Muscle layer of duodenum (tissue), 2 donors: ENCODE data around the gene F7.
"Not testable (repeated sequence)": the region's sequence is repeated elsewhere in the genome, so short reads cannot be mapped to it uniquely, and the experiment has no call there.

Experiments used
- H3K27ac ChIP-seq: one replicate; pipeline ENCODE4 v1.7.0; 2013; ENCODE audit warnings: mild to moderate bottlenecking, low read length
- H3K27me3 ChIP-seq: one replicate; pipeline ENCODE4 v1.7.0; 2013; ENCODE audit warnings: low read depth, mild to moderate bottlenecking, control low read depth, low read length
- H3K36me3 ChIP-seq, 2 donors: one replicate each; pipeline ENCODE4 v1.7.0; 2013; ENCODE audit warnings: low read length in 2 of 2, control low read depth in 1 of 2, mild to moderate bottlenecking in 1 of 2; ENCODE audit not compliant: insufficient read depth in 2 of 2, control insufficient read depth in 1 of 2
- H3K4me1 ChIP-seq, 2 donors: one replicate each; pipeline ENCODE4 v1.7.0; 2013; ENCODE audit warnings: low read length in 2 of 2, mild to moderate bottlenecking in 2 of 2, control low read depth in 1 of 2, moderate library complexity in 1 of 2; ENCODE audit not compliant: insufficient read depth in 2 of 2, control insufficient read depth in 1 of 2
- H3K4me3 ChIP-seq, 2 donors: one replicate each; pipeline ENCODE4 v1.7.0; 2013; ENCODE audit warnings: low read length in 2 of 2, low read depth in 1 of 2, mild to moderate bottlenecking in 1 of 2
- H3K9me3 ChIP-seq, 2 donors: one replicate each; pipeline ENCODE4 v1.7.0; 2013; ENCODE audit warnings: low read length in 2 of 2, control low read depth in 1 of 2, mild to moderate bottlenecking in 1 of 2; ENCODE audit not compliant: control insufficient read depth in 1 of 2
- donor health status: healthy.

F7 gene

DNA sequence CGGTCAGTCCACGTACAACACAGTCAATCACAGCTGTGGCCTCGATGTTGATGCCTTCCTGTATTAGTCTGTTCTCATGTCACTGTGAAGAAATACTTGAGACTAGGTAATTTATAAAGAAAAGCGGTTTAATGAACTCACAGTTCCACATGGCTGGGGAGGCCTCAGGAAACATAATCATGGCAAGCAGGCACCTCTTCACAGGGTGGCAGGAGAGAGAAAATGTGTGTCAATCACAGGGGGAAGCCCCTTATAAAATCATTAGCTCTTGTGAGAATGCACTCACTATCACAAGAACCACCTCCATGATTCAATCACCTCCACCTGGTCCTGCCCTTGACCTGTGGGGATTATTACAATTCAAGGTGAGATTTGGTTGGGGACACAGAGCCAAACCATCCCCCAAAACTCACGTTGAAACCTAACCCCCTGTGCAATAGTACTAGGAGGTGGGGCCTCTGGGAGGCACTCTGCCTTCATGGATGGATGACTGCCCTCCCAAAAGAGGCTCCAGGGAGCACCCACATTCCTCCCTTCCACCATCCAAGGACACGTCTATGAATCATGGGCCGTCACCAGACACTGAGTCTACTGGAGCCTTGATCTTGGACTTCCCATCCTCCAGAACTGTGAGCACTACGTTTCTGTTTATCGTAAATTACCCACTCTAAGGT, 50.5 kb downstream of the F7 start:
- Histone ChIP-seq H3K27ac (no peak overlapping the region), H3K4me3 (no peak overlapping the region), H3K36me3 (no peaks in the 10 kb centered on the region), H3K9me3 (no peaks in the 10 kb centered on the region), H3K27me3 (no peaks in the 10 kb centered on the region), H3K4me1 (peaks cover 0 to 11% of the 10 kb centered on the region in 2 donors)

DNA sequence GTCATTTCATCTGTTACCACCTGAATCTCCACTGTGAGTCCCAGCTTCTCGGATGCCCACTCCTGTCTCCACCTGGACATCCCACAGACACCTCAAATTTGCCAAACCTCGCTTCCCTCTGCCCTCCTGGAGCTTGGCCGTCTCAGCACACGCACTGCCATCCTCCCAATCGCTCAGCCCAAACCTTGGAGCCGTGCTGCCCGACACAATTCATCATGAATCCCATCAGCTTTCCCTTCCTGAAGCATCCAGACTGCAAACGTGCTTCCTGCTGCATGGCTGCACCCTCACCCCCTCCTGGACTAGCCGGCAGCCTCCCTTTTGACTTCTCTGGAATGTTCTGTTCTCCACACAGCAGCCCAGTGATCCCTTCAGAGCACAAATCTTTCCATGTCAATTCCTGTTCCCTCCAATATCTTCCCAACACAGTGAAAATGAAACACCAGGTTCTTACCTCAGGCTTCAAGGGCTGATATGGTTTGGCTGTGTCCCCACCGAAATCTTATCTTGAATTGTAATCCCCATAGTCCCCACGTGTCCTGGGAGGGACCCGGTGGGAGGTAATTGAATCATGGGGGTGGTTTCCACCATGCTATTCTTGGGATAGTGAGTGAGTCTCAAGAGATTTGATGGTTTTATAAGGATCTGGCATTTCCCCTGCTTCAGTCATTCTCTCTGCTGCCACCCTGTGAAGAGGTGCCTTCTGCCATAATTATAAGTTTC, 51.8 kb downstream of the F7 start:
- Histone ChIP-seq H3K27ac (no peak overlapping the region), H3K27me3 (no peaks in the 10 kb centered on the region), H3K36me3 (no peaks in the 10 kb centered on the region), H3K4me1 (peaks cover 0 to 11% of the 10 kb centered on the region in 2 donors), H3K9me3 (no peaks in the 10 kb centered on the region), H3K4me3 (no peak overlapping the region)

DNA sequence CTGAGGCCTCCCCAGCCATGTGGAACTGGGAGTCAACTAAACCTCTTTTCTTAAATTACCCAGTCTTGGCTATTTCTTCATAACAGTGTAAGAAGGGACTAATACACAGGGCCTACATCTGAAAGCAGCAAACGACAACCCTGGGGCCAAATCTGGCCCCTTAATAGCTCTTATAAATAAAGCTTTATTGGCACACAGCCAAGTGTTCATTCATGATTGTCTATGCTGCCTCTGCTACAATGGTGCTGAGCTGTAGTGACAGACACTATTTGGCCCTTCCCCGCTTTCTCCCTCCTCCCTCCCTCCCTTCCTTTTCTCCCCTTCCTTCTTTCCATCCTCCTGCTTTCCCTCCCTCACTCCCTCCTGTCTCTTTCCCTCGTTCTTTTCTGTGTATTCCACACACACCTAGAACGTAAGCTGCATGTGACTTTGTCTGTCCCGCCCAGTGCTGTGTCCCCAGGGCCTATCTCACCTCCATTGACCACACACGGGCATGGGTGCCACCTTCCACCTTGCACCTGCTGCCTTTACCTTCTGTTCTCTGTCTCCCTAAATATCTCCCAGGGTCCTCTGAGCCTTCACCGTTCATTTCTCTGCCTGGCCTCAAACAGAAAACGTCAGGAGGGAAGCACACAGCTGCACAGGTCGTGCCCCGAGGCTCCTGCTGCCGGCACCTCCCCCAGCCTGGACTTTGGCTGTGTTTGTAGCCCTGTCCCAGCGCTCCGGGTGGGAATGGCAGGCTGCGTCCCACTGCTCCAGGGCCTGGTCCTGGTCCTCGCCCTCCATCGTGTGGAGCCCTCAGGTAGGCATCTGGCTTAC, 52.5 kb downstream of the F7 start, which contains the start of gene PROZ:
Gene PROZ (plus strand): TSS at position 720 of the 819 bp plus-strand sequence. CDS start 13 bp downstream, at position 733.
- Histone ChIP-seq H3K4me1 (peaks cover 0 to 4% of the 10 kb centered on the region in 2 donors), H3K27me3 (peaks cover 5% of the 10 kb centered on the region), H3K27ac (no peak within 1 kb of the TSS), H3K36me3 (no peaks in the 10 kb centered on the region), H3K9me3 (no peaks in the 10 kb centered on the region), H3K4me3 (no peak within 1 kb of the TSS)

DNA sequence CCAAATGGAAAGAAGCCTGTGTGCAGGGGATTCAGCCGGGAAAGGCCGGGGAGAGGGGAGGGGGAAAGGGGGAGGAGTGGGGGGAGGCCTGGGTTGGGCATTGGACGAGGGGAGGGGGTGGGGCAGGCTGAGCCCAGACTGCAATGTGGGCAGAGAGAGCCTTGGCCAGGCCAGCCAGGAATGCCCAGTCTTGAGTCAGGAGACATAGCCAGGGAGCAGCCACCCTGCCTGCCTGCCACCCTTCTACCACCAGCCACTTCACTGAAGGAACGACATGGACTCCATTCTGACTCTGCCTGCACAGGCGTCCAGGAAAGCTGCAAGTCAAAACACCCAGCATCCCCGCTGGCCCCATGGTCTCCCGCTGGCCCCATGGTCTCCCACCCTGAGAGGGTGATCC, 53.4 kb downstream of the F7 start:
- no peaks in the 10 kb centered on the region for H3K4me1 ChIP-seq
- H3K27me3 ChIP-seq, result peaks cover 7% of the 10 kb centered on the region
- no peaks in the 10 kb centered on the region for H3K9me3 ChIP-seq
- H3K36me3 ChIP-seq, result no peaks in the 10 kb centered on the region
- H3K27ac ChIP-seq, result no peak overlapping the region
- no peak overlapping the region for H3K4me3 ChIP-seq

DNA sequence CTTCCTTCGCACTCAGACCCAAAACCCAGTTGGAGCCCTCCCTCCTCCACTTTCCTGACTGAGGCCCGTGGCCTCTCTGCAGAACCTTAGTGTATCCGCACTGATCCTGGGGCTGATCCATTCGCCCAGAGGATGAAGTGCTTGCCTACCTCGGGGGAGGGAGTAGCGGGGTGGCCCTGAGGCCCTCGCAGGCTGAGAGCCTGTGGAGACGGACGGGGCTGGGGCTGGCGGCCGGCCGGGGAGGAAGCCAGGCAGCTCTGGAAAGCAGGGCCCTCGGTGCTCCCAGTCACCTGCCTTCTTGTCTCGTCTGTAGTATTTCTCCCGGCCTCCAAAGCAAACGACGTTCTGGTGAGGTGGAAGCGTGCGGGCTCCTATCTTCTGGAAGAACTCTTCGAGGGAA, 54.1 kb downstream of the F7 start:
- Histone ChIP-seq H3K36me3 (no peaks in the 10 kb centered on the region), H3K27ac (no peak overlapping the region), H3K9me3 (no peaks in the 10 kb centered on the region), H3K4me3 (no peak overlapping the region), H3K27me3 (peaks cover 7% of the 10 kb centered on the region), H3K4me1 (no peaks in the 10 kb centered on the region)

DNA sequence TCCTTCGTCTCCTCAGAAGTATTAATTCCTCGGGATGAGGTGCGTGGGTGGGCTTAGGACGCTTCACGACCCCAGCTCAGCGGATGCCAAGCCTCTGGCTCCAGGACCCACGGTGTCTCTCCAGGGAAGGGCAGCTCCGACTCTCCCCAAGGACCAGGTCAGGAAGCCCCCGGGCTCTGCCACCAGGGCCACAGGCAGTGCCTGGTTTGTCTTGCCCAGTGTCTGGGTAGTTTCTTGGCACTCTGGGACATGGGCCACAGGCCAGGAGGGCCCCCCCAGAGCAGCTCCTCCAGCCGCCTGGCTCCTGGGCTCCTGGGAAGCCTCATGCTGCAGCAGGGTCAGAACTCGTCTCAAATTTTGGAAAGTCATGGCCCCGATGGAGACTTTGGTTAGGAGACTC, 55.4 kb downstream of the F7 start:
- H3K36me3 ChIP-seq, result no peaks in the 10 kb centered on the region

DNA sequence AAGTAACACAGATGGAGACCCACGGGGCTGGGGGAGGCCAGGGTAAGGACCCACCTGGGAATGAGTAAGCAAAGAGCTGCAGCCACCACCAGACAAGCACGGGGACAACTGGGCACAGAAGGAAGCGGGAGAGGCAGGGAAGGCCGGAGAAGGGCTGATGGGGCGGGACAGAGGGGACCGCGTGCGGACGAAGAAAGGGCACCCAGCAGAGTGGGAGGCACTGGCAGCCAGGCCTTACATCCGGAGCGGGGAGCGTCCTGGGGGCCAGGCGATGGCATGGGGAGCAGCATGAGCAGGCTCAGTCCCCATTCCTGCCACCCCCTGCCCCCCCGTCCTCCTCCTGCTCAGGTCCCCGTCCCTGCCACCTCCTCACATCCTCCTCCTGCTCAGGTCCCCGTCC, 55.8 kb downstream of the F7 start:
- no peaks in the 10 kb centered on the region for H3K36me3 ChIP-seq
- no peaks in the 10 kb centered on the region for H3K4me1 ChIP-seq
- H3K4me3 ChIP-seq, result no peak overlapping the region
- no peaks in the 10 kb centered on the region for H3K9me3 ChIP-seq
- peaks cover 7% of the 10 kb centered on the region for H3K27me3 ChIP-seq
- H3K27ac ChIP-seq, result no peak overlapping the region

More for the DNA sequence above, 55.4 kb downstream of the F7 start:
- Histone ChIP-seq H3K27ac (no peak overlapping the region), H3K27me3 (peaks cover 7% of the 10 kb centered on the region), H3K4me1 (no peaks in the 10 kb centered on the region), H3K9me3 (no peaks in the 10 kb centered on the region), H3K4me3 (no peak overlapping the region)

DNA sequence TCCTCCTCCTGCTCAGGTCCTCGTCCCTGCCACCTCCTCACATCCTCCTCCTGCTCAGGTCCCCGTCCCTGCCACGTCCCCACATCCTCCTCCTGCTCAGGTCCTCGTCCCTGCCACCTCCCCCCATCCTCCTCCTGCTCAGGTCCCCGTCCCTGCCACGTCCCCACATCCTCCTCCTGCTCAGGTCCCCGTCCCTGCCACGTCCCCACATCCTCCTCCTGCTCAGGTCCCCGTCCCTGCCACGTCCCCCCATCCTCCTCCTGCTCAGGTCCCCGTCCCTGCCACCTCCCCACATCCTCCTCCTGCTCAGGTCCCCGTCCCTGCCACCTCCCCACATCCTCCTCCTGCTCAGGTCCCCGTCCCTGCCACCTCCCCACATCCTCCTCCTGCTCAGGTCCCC, 56.4 kb downstream of the F7 start:
- not testable (repeated sequence) for H3K36me3 ChIP-seq, H3K9me3 ChIP-seq, H3K4me1 ChIP-seq, H3K4me3 ChIP-seq, H3K27me3 ChIP-seq, H3K27ac ChIP-seq

DNA sequence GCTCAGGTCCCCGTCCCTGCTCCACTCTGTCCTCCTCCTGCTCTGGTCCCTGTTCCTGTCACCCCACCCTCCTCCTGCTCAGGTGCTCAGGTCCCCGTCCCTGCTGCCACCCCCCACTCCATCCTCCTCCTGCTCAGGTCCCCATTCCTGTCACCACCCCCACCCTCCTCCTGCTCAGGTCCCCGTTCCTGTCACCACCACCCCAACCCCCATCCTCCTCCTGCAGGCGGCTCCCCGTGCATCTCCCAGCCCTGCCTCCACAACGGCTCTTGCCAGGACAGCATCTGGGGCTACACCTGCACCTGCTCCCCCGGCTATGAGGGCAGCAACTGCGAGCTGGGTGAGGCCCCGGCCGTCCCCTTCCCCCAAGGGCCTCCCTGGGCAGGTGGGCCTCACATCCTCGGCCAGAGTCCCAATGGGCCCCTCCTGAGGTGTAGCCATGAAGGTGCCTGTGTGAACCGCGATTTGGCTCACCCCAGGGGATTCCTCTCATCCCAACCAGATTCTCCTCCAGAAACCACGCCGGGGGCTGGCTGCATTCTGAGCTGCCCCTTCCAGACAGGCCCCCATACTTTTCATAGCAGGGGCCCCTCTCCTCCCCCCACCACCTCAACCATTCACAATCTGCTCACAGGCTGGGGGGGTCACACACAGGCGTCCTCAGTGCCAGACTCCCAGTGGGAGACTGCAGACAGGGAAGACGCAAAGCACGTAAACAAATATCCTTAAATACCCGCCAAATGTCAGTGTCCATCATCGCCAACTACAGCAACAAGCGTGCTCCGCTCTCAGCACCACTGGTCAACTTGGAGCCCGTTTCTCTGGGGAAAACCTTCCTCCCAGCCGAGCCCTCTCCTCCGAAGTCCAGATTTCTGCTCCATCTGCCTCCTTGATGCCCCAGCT, 57.4 kb downstream of the F7 start:
- H3K27me3 ChIP-seq, result peaks cover 7% of the 10 kb centered on the region
- no peaks in the 10 kb centered on the region for H3K9me3 ChIP-seq
- H3K27ac ChIP-seq, result no peak overlapping the region
- H3K4me3 ChIP-seq, result no peak overlapping the region
- no peaks in the 10 kb centered on the region for H3K36me3 ChIP-seq
- H3K4me1 ChIP-seq, result no peaks in the 10 kb centered on the region

DNA sequence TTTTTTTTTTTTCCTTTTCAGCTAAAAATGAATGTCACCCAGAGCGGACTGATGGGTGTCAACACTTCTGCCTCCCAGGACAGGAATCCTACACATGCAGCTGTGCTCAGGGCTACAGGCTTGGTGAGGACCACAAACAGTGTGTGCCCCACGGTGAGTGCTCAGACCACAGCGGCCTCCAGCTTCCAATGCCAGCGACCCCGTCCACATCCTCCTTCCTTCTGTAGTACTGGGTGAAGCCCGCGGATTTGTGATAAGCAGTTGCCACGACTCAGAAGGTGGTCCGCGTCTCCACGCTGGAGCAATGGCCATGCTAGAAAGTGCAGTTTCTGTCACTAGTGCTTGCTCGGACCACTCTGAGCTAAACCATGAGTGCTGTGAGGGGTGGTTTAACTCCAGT, 58.9 kb downstream of the F7 start:
- H3K27ac ChIP-seq, result no peak overlapping the region
- H3K4me1 ChIP-seq, result no peaks in the 10 kb centered on the region
- no peaks in the 10 kb centered on the region for H3K9me3 ChIP-seq
- H3K4me3 ChIP-seq, result no peak overlapping the region
- no peaks in the 10 kb centered on the region for H3K36me3 ChIP-seq
- H3K27me3 ChIP-seq, result peaks cover 7% of the 10 kb centered on the region
